GM12878 (cell line): ENCODE results near the gene RILPL2. TPM values are rescaled to one million over a fixed set of nuclear protein-coding genes. Genes with fewer than 3 reads are reported as not detected.

Source experiments
- ATAC-seq: fragments of 200-7000 bp; cut with Tn5 transposase; 3 replicates; pipeline ENCODE4 v1.9.1; 2020; ENCODE audit warnings: mild to moderate bottlenecking, moderate library complexity
- BruUV-seq: library from RNA; stranded (reverse); fragments of 400-500 nt; replicated peaks from 2 replicates; lab custom pipeline; 2021; lab: Mats Ljungman, UMichigan
- CTCF ChIA-PET: fragments of 300-600 bp; sonication (Branson Sonifier 250); formaldehyde crosslinking; extraction: SDS; loops from one replicate; lab custom pipeline; 2021; ENCODE audit warnings: inconsistent platforms; lab: Yijun Ruan, JAX
- POLR2A ChIA-PET: fragments of 350-600 bp; formaldehyde crosslinking; extraction: SDS; loops from one replicate; lab custom pipeline; 2021; ENCODE audit warnings: inconsistent platforms; lab: Charles Lee
- RAD21 ChIA-PET: fragments of 300-600 bp; sonication (Branson Sonifier 250); formaldehyde crosslinking; loops from one replicate; lab custom pipeline; 2023; ENCODE audit warnings: antibody characterized with exemption; ENCODE audit not compliant: unreplicated experiment; lab: Charles Lee
- SMC1A ChIA-PET: fragments of 300-600 bp; sonication (Branson Sonifier 250); formaldehyde crosslinking; loops from one replicate; lab custom pipeline; 2023; ENCODE audit not compliant: unreplicated experiment, uncharacterized antibody; lab: Charles Lee
- DNase-seq: peaks from one replicate; pipeline ENCODE4 v3.0.0-alpha.2; 2011; ENCODE audit warnings: low read depth, low spot score
- FAIRE-seq: peaks from 3 replicates; lab custom pipeline; 2011; peaks lifted over from hg19 to GRCh38; lab: Jason Lieb, UNC
- H2AFZ ChIP-seq: 2 replicates; pipeline ENCODE4 v1.6.0; 2011; ENCODE audit warnings: low read depth, low read length, control low read depth; ENCODE audit not compliant: control insufficient read depth
- H3K27ac ChIP-seq: 2 replicates; pipeline ENCODE4 v1.5.1; 2011; ENCODE audit warnings: control low read depth; ENCODE audit not compliant: control insufficient read depth, insufficient read depth
- H3K27me3 ChIP-seq, 2 experiments: replicated peaks in 1 of 2; 2 replicates each; pipeline versions ENCODE4 v1.6.0 to v1.6.1; 2011; ENCODE audit warnings: low read length in 1 of 2; ENCODE audit not compliant: control insufficient read depth in 2 of 2, insufficient read depth in 2 of 2
- H3K36me3 ChIP-seq, 2 experiments: 2 replicates each; pipeline ENCODE4 v1.5.1; 2011; ENCODE audit warnings: low read length in 1 of 2; ENCODE audit not compliant: control insufficient read depth in 2 of 2, insufficient read depth in 2 of 2
- H3K4me1 ChIP-seq: 2 replicates; pipeline ENCODE4 v1.6.1; 2011; ENCODE audit warnings: mild to moderate bottlenecking, low read length, moderate library complexity, mixed read lengths; ENCODE audit not compliant: control insufficient read depth, insufficient read depth
- H3K4me2 ChIP-seq: 2 replicates; pipeline ENCODE4 v1.6.0; 2011; ENCODE audit warnings: control low read depth; ENCODE audit not compliant: control insufficient read depth, insufficient read depth
- H3K4me3 ChIP-seq: fragments of 200-600 bp; sonication (generic); 2 replicates; pipeline ENCODE4 v1.5.1; 2016
- H3K79me2 ChIP-seq: 2 replicates; pipeline ENCODE4 v1.6.0; 2011; ENCODE audit warnings: low read length; ENCODE audit not compliant: control insufficient read depth, insufficient read depth
- H3K9ac ChIP-seq: 2 replicates; pipeline ENCODE4 v1.8.0; 2011; ENCODE audit warnings: low read length, control low read depth, mixed read lengths; ENCODE audit not compliant: control insufficient read depth, insufficient read depth
- H3K9me3 ChIP-seq: replicated peaks from 3 replicates; pipeline ENCODE4 v1.5.1; 2011; ENCODE audit warnings: mild to moderate bottlenecking, low read length; ENCODE audit not compliant: control insufficient read depth, insufficient read depth
- H4K20me1 ChIP-seq: 2 replicates; pipeline ENCODE4 v1.6.0; 2011; ENCODE audit not compliant: control insufficient read depth, insufficient read depth
- CBX5 ChIP-seq: sonication (generic); IDR thresholded peaks from 2 replicates; pipeline ENCODE4 v1.6.1; 2016; ENCODE audit warnings: low read depth, moderate library complexity, mild to moderate bottlenecking, inconsistent platforms
- CEBPZ ChIP-seq: fragments of 150-350 bp; IDR thresholded peaks from 2 replicates; pipeline ENCODE4 v1.6.1; 2016; ENCODE audit warnings: low read depth, low read length
- CREB1 ChIP-seq: IDR thresholded peaks from 2 replicates; pipeline ENCODE4 v1.6.1; 2012; ENCODE audit warnings: low read depth, mild to moderate bottlenecking, inconsistent platforms
- NRF1 ChIP-seq: conservative IDR thresholded peaks from 2 replicates; pipeline ENCODE4 v1.6.1; 2011; ENCODE audit warnings: mild to moderate bottlenecking, low read depth, low read length, improper control_type of control experiment
- PRDM15 ChIP-seq: fragments of 450-650 bp; formaldehyde crosslinking; IDR thresholded peaks from 2 replicates; pipeline ENCODE4 v1.4.0; 2020; ENCODE audit warnings: mild to moderate bottlenecking, moderate library complexity
- SKIL ChIP-seq: fragments of 450-650 bp; IDR thresholded peaks from 2 replicates; pipeline ENCODE4 v1.6.1; 2017; ENCODE audit warnings: mild to moderate bottlenecking, low read depth, inconsistent platforms; ENCODE audit not compliant: poor library complexity, severe bottlenecking
- SMARCA5 ChIP-seq: fragments of 450-650 bp; IDR thresholded peaks from 2 replicates; pipeline ENCODE4 v1.6.1; 2017; ENCODE audit warnings: mild to moderate bottlenecking
- SREBF1 ChIP-seq: IDR thresholded peaks from 2 replicates; pipeline ENCODE4 v1.6.1; 2012; ENCODE audit warnings: mild to moderate bottlenecking, low read length
- TARDBP ChIP-seq: IDR thresholded peaks from 2 replicates; pipeline ENCODE4 v1.6.1; 2016; ENCODE audit warnings: borderline replicate concordance
- ZBTB4 ChIP-seq: fragments of 450-650 bp; formaldehyde crosslinking; IDR thresholded peaks from 2 replicates; pipeline ENCODE4 v1.4.0; 2022; ENCODE audit warnings: mild to moderate bottlenecking, moderate library complexity
- ZNF207 ChIP-seq: fragments of 450-650 bp; IDR thresholded peaks from 2 replicates; pipeline ENCODE4 v1.6.1; 2014; ENCODE audit warnings: antibody characterized with exemption, mild to moderate bottlenecking, borderline replicate concordance
- ZNF274 ChIP-seq: IDR thresholded peaks from one replicate; pipeline ENCODE4 v1.8.0; 2011; ENCODE audit not compliant: insufficient read length, insufficient read depth
- ZNF622 ChIP-seq: fragments of 450-650 bp; IDR thresholded peaks from 2 replicates; pipeline ENCODE4 v1.6.1; 2017; ENCODE audit warnings: mild to moderate bottlenecking, inconsistent platforms
- WGBS: methylation state at CpG from one replicate; pipeline ENCODE4 v1.1.6; 2016; ENCODE audit warnings: low lambda C conversion rate; ENCODE audit not compliant: insufficient replicate concordance, insufficient coverage; ENCODE audit errors: missing lambda C conversion rate; 5-methylcytosine and 5-hydroxymethylcytosine counted together
- in situ Hi-C: fragments of 300-500 bp; cut with MboI; formaldehyde crosslinking; loops from 9 replicates; pipeline ENCODE4 v1.14.3; 2018; ENCODE audit warnings: mixed read lengths
- intact Hi-C: fragments of 100-400 bp; cut with micrococcal nuclease; formaldehyde crosslinking; loops from one replicate; pipeline ENCODE4 v1.14.2; 2022; ENCODE audit not compliant: unreplicated experiment
- polyA plus RNA-seq, 11 experiments: library from polyadenylated mRNA; depleted of rRNA in 4 of 11; unstranded in 6 of 11; stranded (reverse) in 5 of 11; fragments of >200 nt; fragmentation: Nextera tagmentation in 4 of 11; fragmentation: Illumina TruSeq in 1 of 11; extraction: Ambion mirVana in 4 of 11; extraction: Trizol in 1 of 11; gene quantifications; 1 replicate in 1 of 11; 2 replicates in 10 of 11; pipeline versions ENCODE4 v1.2.1 to v1.2.3, GENCODE V29; 2011 to 2016; ENCODE audit warnings: inconsistent platforms in 2 of 11, missing spikeins in 2 of 11, low read depth in 1 of 11
- total RNA-seq, 4 experiments: library from RNA; depleted of rRNA in 3 of 4; stranded (reverse); fragments of >200 nt in 3 of 4; fragmentation: Illumina TruSeq in 1 of 4; extraction: Trizol in 1 of 4; gene quantifications; 2 replicates each; pipeline versions ENCODE4 v1.2.1 to v1.2.3, GENCODE V29; 2013 to 2021

RILPL2 gene
- total and polyA plus RNA-seq, 10 of the 15 experiments (the other 5 are each of a cell fraction or from before 2014, with no cell fraction given) = 3.5 to 38.5 (median 19.7) TPM

- no peaks in the 10 kb centered on the region for H3K9me3 ChIP-seq
- peaks cover 2% of the 10 kb centered on the region; the same call in 1 of the 2 replicates for H4K20me1 ChIP-seq
- WGBS = 84% methylated on average over 3 of the region's 4 CpGs
- H3K4me2 ChIP-seq = no peak overlapping the region
- peaks cover 6% of the 10 kb centered on the region; the same call in 1 of the 2 replicates for H3K4me1 ChIP-seq
- FAIRE-seq (no peak), DNase-seq (no peak), ATAC-seq (no peak)
- intact Hi-C loops = no loop called here
- H3K4me3 ChIP-seq = no peak overlapping the region
- in situ Hi-C loops = no loop called here
- no peak overlapping the region for H3K27ac ChIP-seq
- H2AFZ ChIP-seq = no peak overlapping the region
- H3K27me3 ChIP-seq = no peaks in the 10 kb centered on the region
- H3K9ac ChIP-seq = no peak overlapping the region
- SMC1A ChIA-PET = no interaction called here
- peaks cover 24% of the 10 kb centered on the region for H3K79me2 ChIP-seq
- CTCF ChIA-PET = no interaction called here
- RAD21 ChIA-PET = no interaction called here
- BruUV-seq = no TSS peak
- POLR2A ChIA-PET = interaction anchor here (0.6 kb wide), 1 partner anchor 36 kb away, joined by 4 read pairs; no protein-coding TSS in a partner anchor
- H3K36me3 ChIP-seq = peaks cover 24 to 25% of the 10 kb centered on the region in 2 experiments
- TF ChIP-seq CBX5 = no peak
- no peak for TF ChIP-seq ZNF207
- no peak for TF ChIP-seq CEBPZ
- TF ChIP-seq NRF1 = no peak
- TF ChIP-seq CREB1 = no peak
- no peak for TF ChIP-seq ZNF622
- no peak for TF ChIP-seq PRDM15 (CRISPR knock-in tag)
- TF ChIP-seq SREBF1 = no peak
- TF ChIP-seq ZBTB4 = no peak
- no peak for TF ChIP-seq SKIL
- TF ChIP-seq TARDBP = no peak
- no peak for TF ChIP-seq ZNF274
- no peak for TF ChIP-seq SMARCA5
Observed at GRCh38 chr12:123393747-123394146, 42.7 kb downstream of the RILPL2 start.
